GM12878 (cell line): ENCODE measurements around the gene TRIOBP. TPM values are rescaled to one million over a fixed set of nuclear protein-coding genes. Genes with fewer than 3 reads are reported as not detected.

ENCODE experiments used
- ATAC-seq: fragments of 200-7000 bp; cut with Tn5 transposase; 3 replicates; pipeline ENCODE4 v1.9.1; 2020; ENCODE audit warnings: mild to moderate bottlenecking, moderate library complexity
- BruUV-seq: library from RNA; stranded (reverse); fragments of 400-500 nt; replicated peaks from 2 replicates; lab custom pipeline; 2021; lab: Mats Ljungman, UMichigan
- CTCF ChIA-PET: fragments of 300-600 bp; sonication (Branson Sonifier 250); formaldehyde crosslinking; extraction: SDS; loops from one replicate; lab custom pipeline; 2021; ENCODE audit warnings: inconsistent platforms; lab: Yijun Ruan, JAX
- POLR2A ChIA-PET: fragments of 350-600 bp; formaldehyde crosslinking; extraction: SDS; loops from one replicate; lab custom pipeline; 2021; ENCODE audit warnings: inconsistent platforms; lab: Charles Lee
- RAD21 ChIA-PET: fragments of 300-600 bp; sonication (Branson Sonifier 250); formaldehyde crosslinking; loops from one replicate; lab custom pipeline; 2023; ENCODE audit warnings: antibody characterized with exemption; ENCODE audit not compliant: unreplicated experiment; lab: Charles Lee
- SMC1A ChIA-PET: fragments of 300-600 bp; sonication (Branson Sonifier 250); formaldehyde crosslinking; loops from one replicate; lab custom pipeline; 2023; ENCODE audit not compliant: unreplicated experiment, uncharacterized antibody; lab: Charles Lee
- DNase-seq: peaks from one replicate; pipeline ENCODE4 v3.0.0-alpha.2; 2011; ENCODE audit warnings: low read depth, low spot score
- FAIRE-seq: peaks from 3 replicates; lab custom pipeline; 2011; peaks lifted over from hg19 to GRCh38; lab: Jason Lieb, UNC
- H2AFZ ChIP-seq: 2 replicates; pipeline ENCODE4 v1.6.0; 2011; ENCODE audit warnings: low read depth, low read length, control low read depth; ENCODE audit not compliant: control insufficient read depth
- H3K27ac ChIP-seq: 2 replicates; pipeline ENCODE4 v1.5.1; 2011; ENCODE audit warnings: control low read depth; ENCODE audit not compliant: control insufficient read depth, insufficient read depth
- H3K27me3 ChIP-seq, 2 experiments: replicated peaks in 1 of 2; 2 replicates each; pipeline versions ENCODE4 v1.6.0 to v1.6.1; 2011; ENCODE audit warnings: low read length in 1 of 2; ENCODE audit not compliant: control insufficient read depth in 2 of 2, insufficient read depth in 2 of 2
- H3K36me3 ChIP-seq, 2 experiments: 2 replicates each; pipeline ENCODE4 v1.5.1; 2011; ENCODE audit warnings: low read length in 1 of 2; ENCODE audit not compliant: control insufficient read depth in 2 of 2, insufficient read depth in 2 of 2
- H3K4me1 ChIP-seq: 2 replicates; pipeline ENCODE4 v1.6.1; 2011; ENCODE audit warnings: mild to moderate bottlenecking, low read length, moderate library complexity, mixed read lengths; ENCODE audit not compliant: control insufficient read depth, insufficient read depth
- H3K4me2 ChIP-seq: 2 replicates; pipeline ENCODE4 v1.6.0; 2011; ENCODE audit warnings: control low read depth; ENCODE audit not compliant: control insufficient read depth, insufficient read depth
- H3K4me3 ChIP-seq: fragments of 200-600 bp; sonication (generic); 2 replicates; pipeline ENCODE4 v1.5.1; 2016
- H3K79me2 ChIP-seq: 2 replicates; pipeline ENCODE4 v1.6.0; 2011; ENCODE audit warnings: low read length; ENCODE audit not compliant: control insufficient read depth, insufficient read depth
- H3K9ac ChIP-seq: 2 replicates; pipeline ENCODE4 v1.8.0; 2011; ENCODE audit warnings: low read length, control low read depth, mixed read lengths; ENCODE audit not compliant: control insufficient read depth, insufficient read depth
- H3K9me3 ChIP-seq: replicated peaks from 3 replicates; pipeline ENCODE4 v1.5.1; 2011; ENCODE audit warnings: mild to moderate bottlenecking, low read length; ENCODE audit not compliant: control insufficient read depth, insufficient read depth
- H4K20me1 ChIP-seq: 2 replicates; pipeline ENCODE4 v1.6.0; 2011; ENCODE audit not compliant: control insufficient read depth, insufficient read depth
- ASH2L ChIP-seq: fragments of 300-600, 200-600 bp; sonication (generic); IDR thresholded peaks from 2 replicates; pipeline ENCODE4 v1.6.1; 2017; ENCODE audit warnings: low read depth, mild to moderate bottlenecking, borderline replicate concordance
- FOS ChIP-seq: IDR thresholded peaks from 3 replicates; pipeline ENCODE4 v1.6.1; 2011; ENCODE audit warnings: borderline replicate concordance; ENCODE audit not compliant: insufficient read length; ENCODE audit errors: extremely low read depth
- IRF3 ChIP-seq: fragments of 450-650 bp; IDR thresholded peaks from 2 replicates; pipeline ENCODE4 v1.6.1; 2014; ENCODE audit warnings: mild to moderate bottlenecking
- MYC ChIP-seq: IDR thresholded peaks from 2 replicates; pipeline ENCODE4 v1.6.1; 2011; ENCODE audit warnings: mild to moderate bottlenecking, low read length, moderate library complexity, inconsistent platforms; ENCODE audit not compliant: insufficient read depth, insufficient replicate concordance, insufficient read length, severe bottlenecking
- NFYA ChIP-seq: IDR thresholded peaks from 2 replicates; pipeline ENCODE4 v1.6.1; 2011; ENCODE audit warnings: low read depth, mild to moderate bottlenecking, low read length, improper control_type of control experiment, borderline replicate concordance
- NFYB ChIP-seq: IDR thresholded peaks from 2 replicates; pipeline ENCODE4 v1.6.1; 2011; ENCODE audit warnings: low read depth, mild to moderate bottlenecking, low read length, improper control_type of control experiment, moderate library complexity; ENCODE audit not compliant: insufficient read depth
- POLR2AphosphoS2 ChIP-seq: IDR thresholded peaks from 2 replicates; pipeline ENCODE4 v1.6.1; 2011; ENCODE audit warnings: low read depth, mild to moderate bottlenecking, low read length, improper control_type of control experiment, moderate library complexity
- RELA ChIP-seq: fragments of 450-650 bp; IDR thresholded peaks from 2 replicates; pipeline ENCODE4 v1.8.0; 2014; ENCODE audit warnings: borderline replicate concordance; ENCODE audit not compliant: partially characterized antibody
- RFX5 ChIP-seq: IDR thresholded peaks from 2 replicates; pipeline ENCODE4 v1.6.1; 2011; ENCODE audit warnings: low read depth, low read length, improper control_type of control experiment
- TCF3 ChIP-seq: IDR thresholded peaks from 2 replicates; pipeline ENCODE4 v1.6.1; 2012; ENCODE audit warnings: low read depth, mild to moderate bottlenecking, low read length, borderline replicate concordance; ENCODE audit not compliant: insufficient read depth
- ZBTB4 ChIP-seq: fragments of 450-650 bp; formaldehyde crosslinking; IDR thresholded peaks from 2 replicates; pipeline ENCODE4 v1.4.0; 2022; ENCODE audit warnings: mild to moderate bottlenecking, moderate library complexity
- ZNF274 ChIP-seq: IDR thresholded peaks from one replicate; pipeline ENCODE4 v1.8.0; 2011; ENCODE audit not compliant: insufficient read length, insufficient read depth
- ZNF687 ChIP-seq: fragments of 450-650 bp; IDR thresholded peaks from 2 replicates; pipeline ENCODE4 v1.6.1; 2017; ENCODE audit warnings: mild to moderate bottlenecking, moderate library complexity
- WGBS: methylation state at CpG from one replicate; pipeline ENCODE4 v1.1.6; 2016; ENCODE audit warnings: low lambda C conversion rate; ENCODE audit not compliant: insufficient replicate concordance, insufficient coverage; ENCODE audit errors: missing lambda C conversion rate; 5-methylcytosine and 5-hydroxymethylcytosine counted together
- in situ Hi-C: fragments of 300-500 bp; cut with MboI; formaldehyde crosslinking; loops from 9 replicates; pipeline ENCODE4 v1.14.3; 2018; ENCODE audit warnings: mixed read lengths
- intact Hi-C: fragments of 100-400 bp; cut with micrococcal nuclease; formaldehyde crosslinking; loops from one replicate; pipeline ENCODE4 v1.14.2; 2022; ENCODE audit not compliant: unreplicated experiment
- polyA plus RNA-seq, 11 experiments: library from polyadenylated mRNA; depleted of rRNA in 4 of 11; unstranded in 6 of 11; stranded (reverse) in 5 of 11; fragments of >200 nt; fragmentation: Nextera tagmentation in 4 of 11; fragmentation: Illumina TruSeq in 1 of 11; extraction: Ambion mirVana in 4 of 11; extraction: Trizol in 1 of 11; gene quantifications; 1 replicate in 1 of 11; 2 replicates in 10 of 11; pipeline versions ENCODE4 v1.2.1 to v1.2.3, GENCODE V29; 2011 to 2016; ENCODE audit warnings: inconsistent platforms in 2 of 11, missing spikeins in 2 of 11, low read depth in 1 of 11
- total RNA-seq, 4 experiments: library from RNA; depleted of rRNA in 3 of 4; stranded (reverse); fragments of >200 nt in 3 of 4; fragmentation: Illumina TruSeq in 1 of 4; extraction: Trizol in 1 of 4; gene quantifications; 2 replicates each; pipeline versions ENCODE4 v1.2.1 to v1.2.3, GENCODE V29; 2013 to 2021

The TRIOBP gene
- total and polyA plus RNA-seq, 10 of the 15 experiments (the other 5 are each of a cell fraction or from before 2014, with no cell fraction given) = 0.21 to 23.6 (median 11.9) TPM

- Histone ChIP-seq H3K27ac (no peak overlapping the region), H3K4me1 (peaks cover 10% of the 10 kb centered on the region), H3K4me2 (peak overlapping the region; percentile 66), H2AFZ (peak overlapping the region; percentile 74), H3K79me2 (no peaks in the 10 kb centered on the region), H3K36me3 (no peaks in the 10 kb centered on the region), H3K9ac (no peak overlapping the region; the same call in 1 of the 2 replicates), H3K9me3 (no peaks in the 10 kb centered on the region), H3K27me3 (peaks cover 0 to 2% of the 10 kb centered on the region in 2 experiments; a peak in 2 of 4 replicates), H3K4me3 (peak overlapping the region; percentile 23; the same call in 1 of the 2 replicates), H4K20me1 (no peaks in the 10 kb centered on the region)
- WGBS = 1% methylated on average over 67 of the region's 68 CpGs
- no peak for FAIRE-seq
- BruUV-seq = no TSS peak
- in situ Hi-C loops (loop anchor here (5.0 kb wide), 2 partner anchors 44 to 144 kb away; no protein-coding TSS in a partner anchor), intact Hi-C loops (loop anchor here (5.0 kb wide), 1 partner anchor 114 kb away; no protein-coding TSS in a partner anchor)
- CTCF ChIA-PET = interaction anchor here (0.6 to 8.7 kb wide), 26 partner anchors 10 to 228 kb away, joined by 3 to 121 read pairs (median 4); partner anchors contain the start of genes ANKRD54, EIF3L and GCAT
- RAD21 ChIA-PET = interaction anchor here (0.6 to 3.0 kb wide), 9 partner anchors 11 to 251 kb away, joined by 3 to 18 read pairs (median 3); partner anchors contain the start of genes ANKRD54, C22orf23, GCAT and POLR2F
- POLR2A ChIA-PET = no interaction called here
- peak; percentile 83 for ATAC-seq
- SMC1A ChIA-PET = interaction anchor here (1.2 to 5.2 kb wide), 4 partner anchors 44 to 147 kb away, joined by 3 to 53 read pairs (median 4); no protein-coding TSS in a partner anchor
- no peak for DNase-seq
- TF ChIP-seq POLR2AphosphoS2 = no peak
- TF ChIP-seq ASH2L = no peak
- no peak for TF ChIP-seq ZNF274
- TF ChIP-seq IRF3 = no peak
- TF ChIP-seq ZNF687 = no peak
- no peak for TF ChIP-seq RFX5
- no peak for TF ChIP-seq TCF3
- TF ChIP-seq RELA = no peak
- TF ChIP-seq NFYA = no peak
- no peak for TF ChIP-seq FOS
- no peak for TF ChIP-seq ZBTB4 (CRISPR knock-in tag)
- TF ChIP-seq MYC = peak; percentile 44
- TF ChIP-seq NFYB = no peak
Measured at GRCh38 chr22:37818409-37819104, 121.7 kb downstream of the TRIOBP start.
